Stimulated activated CD4-positive, alpha-beta T cell treated with anti-CD3 and anti-CD28 coated beads, Interleukin-12 subunit alpha, Interleukin-12 subunit beta, amount 100 ng/mL, for 4 hours (primary cell): ENCODE results near the gene CAMKMT.
"Not testable (repeated sequence)": the region's sequence is repeated elsewhere in the genome, so short reads cannot be mapped to it uniquely, and the experiment has no call there.

Experiments used
- DNase-seq: peaks from one replicate; pipeline ENCODE4 v3.0.0-alpha.2; 2020

The CAMKMT gene

GRCh38 chr2:44450082-44450481, 88.3 kb downstream of the CAMKMT start:
- DNase-seq, result no peak

DNA sequence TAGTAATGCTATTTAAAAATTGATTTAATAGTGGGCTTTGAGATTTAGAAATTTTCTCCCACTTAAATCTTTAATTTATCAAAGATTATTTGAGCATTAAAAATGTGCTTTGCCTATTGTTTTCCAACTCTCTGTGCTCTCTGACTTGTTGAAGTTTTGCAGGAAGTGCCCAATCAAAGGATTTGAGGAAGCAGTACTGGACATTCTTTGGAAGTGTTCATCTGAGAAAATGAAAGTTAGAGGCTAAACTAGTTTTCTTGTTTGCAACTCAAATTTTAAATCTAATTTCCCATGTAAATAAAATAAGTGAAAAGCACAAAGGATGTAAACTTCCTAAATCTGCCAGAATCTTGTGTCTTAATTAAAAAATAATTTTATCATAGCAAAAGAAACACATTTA, 89.1 kb downstream of the CAMKMT start:
- DNase-seq, result no peak

- DNase-seq, result no peak
These were observed 90.4 kb downstream of the CAMKMT start for GRCh38 chr2:44452069-44452583.

DNA sequence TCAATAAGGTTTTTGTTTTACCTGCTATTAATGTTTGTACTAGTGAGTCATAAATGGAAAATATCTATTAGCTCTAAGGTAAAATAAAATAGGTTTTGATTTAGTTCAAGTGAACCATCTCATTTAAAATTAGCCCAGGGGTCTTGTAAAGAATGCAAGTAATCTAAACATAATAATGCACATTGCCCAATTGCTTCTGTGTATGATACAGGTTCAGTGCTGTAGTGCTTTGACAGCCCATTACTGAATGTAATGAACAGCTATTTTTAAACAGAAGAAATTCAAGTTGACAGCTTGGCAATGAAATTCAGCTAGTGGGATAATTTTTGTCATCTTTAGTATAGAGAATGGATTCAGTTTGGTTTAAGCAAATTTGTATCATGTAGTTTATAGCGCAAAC, 91.5 kb downstream of the CAMKMT start:
- DNase-seq, result no peak

- DNase-seq, result no peak
These were observed 94.1 kb downstream of the CAMKMT start for GRCh38 chr2:44455877-44456276.

DNA sequence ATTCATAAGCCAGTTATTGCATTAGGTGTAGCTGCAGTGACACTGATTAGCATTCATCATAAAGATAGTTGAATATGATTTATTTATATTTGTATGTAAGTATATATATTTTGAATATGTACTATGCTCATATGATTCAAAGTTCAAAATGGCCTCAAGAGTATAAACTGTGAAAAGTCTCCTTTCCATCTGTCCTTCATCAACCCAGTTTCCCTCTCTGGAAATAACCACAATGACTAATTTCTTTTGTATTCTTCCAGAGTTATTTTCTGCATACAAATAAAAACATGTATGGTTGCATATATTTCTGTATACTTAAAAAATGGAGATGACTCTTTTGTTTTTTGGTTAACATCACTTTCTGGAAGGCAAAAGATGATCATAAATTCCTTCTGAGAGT, 95.2 kb downstream of the CAMKMT start:
- no peak for DNase-seq

GRCh38 chr2:44459739-44460138, 98.0 kb downstream of the CAMKMT start:
- no peak for DNase-seq

DNA sequence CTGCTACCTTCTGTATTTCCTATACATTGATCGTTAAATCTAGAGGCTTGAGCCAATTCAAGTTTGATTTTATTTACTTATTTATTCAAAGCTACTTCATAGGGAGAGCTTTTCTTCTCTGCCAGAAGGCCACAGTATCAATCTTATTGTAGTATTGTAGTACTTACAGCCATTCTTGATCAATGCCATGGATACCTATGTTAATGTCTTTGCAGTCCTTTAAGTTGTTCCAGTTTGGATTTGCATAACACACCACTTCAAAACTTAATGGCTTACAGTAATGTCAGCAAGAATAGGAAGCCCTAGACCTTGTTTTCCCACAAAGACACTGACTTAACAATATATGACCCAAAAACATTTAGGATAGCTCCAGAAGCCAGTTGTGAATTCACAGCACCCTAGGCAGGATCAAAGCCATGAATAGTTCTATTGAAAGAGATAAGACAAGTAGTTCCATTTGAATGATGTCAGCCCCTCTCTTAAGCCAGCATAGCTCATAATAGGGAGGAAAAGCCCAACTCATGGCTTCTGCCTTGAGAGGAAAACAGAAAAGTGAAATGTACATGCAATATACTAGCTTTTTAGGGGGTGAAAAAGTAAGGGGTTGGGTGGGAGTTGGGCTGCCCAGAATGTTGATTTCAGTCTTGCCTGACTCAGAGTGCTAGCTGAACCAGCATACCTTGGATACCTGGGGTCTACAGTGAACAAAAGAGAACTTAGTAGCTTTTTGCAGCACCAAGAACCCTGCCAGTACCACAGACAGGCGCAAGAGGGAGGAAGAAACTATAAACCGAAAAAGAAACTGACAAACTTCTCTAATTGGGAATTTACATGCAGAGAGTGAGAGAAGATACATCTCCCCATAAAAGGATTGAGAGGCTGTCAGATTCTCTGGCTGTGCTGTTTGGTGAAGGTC, 101.4 kb downstream of the CAMKMT start:
- no peak for DNase-seq

DNA sequence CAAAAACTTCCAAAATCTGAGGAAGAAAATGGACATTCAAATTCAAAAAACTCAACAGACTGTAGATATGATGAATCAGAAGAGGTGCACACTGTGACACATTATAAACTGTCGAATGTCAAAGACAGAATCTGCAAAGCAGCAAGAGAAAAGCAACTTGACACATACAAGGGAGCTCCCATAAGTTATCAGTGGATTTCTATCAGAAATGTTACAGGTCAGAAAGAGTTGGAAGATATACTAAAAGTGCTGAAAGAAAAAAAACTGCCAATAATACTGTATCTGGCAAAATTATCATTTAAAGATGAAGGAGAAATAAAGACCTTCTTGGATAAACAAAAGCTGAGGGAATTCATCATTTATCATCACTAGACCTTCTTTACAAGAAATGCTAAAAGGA, 102.7 kb downstream of the CAMKMT start:
- no peak for DNase-seq

DNA sequence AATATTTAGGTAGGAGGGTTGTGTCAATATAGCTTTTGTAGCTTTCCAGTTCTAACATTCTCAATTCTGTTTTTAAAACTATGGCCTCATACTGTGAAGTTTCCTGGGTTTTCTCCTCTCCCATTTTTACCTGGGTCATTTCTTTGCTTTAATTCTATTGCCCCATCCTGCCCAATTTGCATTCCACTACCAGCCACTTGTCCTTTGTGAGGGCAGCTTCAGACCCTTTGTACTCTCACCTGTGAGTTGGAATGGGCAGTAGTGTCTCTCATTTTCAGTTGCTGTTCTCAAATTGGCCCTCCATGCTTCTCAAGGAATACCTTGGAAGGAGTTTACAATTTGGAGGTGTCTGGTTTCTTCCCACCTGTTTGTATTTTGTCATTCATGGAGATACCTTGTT, 108.4 kb downstream of the CAMKMT start:
- no peak for DNase-seq

DNA sequence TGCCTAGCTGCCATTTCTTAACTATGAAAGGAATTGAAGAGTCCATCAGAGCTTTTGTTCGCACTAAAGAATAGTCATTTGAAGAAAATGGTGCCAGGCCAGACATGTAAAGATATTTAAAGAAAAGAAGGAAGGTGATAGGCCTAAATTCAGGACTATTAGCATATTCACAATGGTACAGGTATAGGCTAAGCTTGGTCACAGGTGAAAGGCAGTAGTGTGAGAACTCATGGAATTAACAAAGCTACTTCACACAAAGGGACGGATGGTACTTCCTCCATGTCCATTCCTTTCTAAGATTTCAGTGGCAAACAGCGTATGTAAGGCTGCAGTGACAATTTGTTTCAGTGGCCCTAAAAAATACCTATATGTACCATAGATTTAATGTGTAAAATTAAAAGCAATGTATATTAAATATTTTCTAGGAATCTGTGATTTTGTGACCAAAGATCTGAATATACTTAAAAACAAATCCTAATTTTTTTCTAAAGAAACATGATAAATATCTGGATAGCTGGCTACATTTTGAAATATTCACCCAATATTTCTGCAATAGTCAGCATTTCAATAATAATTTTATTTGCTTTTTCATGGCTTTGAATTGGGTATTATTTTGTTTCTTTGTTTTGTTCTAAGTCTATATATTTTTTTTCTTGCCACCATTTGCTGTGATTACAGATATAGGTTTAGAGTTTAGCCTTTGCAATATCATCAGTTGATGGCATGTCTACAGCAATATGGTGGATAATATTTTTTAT, 116.1 kb downstream of the CAMKMT start:
- no peak for DNase-seq

DNA sequence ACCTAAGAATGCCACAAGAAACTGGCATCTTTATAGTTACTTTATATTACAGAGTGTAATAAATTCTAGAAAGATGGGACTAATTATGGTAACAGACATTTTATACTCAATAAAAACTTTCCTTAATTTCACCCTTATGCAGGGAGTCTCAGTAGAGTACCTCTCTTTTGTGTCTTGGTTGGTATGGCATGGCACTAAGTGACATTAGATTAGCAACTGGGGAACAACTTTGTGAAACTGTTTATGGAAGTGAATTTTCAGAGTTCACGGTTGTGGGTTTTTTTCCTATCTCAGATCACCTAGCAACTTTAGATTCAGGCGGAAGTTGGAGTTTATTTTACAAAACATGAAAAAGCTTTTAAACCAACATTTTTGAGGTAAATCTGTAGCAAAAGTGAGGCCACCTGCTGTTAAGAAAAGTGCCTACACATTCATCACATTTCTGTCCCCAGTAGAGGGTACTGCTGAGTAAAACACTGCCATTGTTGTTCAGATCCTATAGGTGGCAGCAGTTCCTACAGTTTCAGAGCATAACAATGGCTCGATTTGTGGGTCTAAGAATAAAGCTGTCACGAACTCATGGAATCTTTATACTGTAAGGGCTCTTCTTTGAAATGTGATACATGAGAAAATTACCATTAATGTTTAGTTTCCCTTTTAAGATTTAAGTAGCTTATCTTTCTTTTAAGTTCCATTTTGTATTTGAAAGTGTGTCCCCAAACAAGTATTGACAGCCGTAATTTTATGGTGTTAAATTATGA, 117.6 kb downstream of the CAMKMT start:
- DNase-seq, result no peak

DNA sequence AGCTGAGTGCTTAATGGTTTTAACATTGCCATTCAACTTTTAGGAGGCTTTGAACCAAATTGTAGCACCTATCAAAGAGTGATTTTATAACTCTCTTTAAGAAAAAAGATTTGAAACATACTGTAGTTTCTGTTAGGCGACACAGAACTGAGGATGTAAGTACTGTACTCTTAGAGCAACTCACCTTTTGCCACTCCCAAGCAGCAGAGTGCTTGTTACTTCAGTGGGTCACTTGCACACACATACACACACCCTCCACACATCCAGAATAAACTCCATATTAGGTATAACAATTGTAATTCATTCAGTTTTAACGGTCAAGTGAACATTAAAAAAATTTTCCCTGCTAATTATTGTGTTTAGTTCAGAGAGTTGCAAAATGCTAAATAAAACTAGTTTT, 118.3 kb downstream of the CAMKMT start:
- DNase-seq, result no peak

DNA sequence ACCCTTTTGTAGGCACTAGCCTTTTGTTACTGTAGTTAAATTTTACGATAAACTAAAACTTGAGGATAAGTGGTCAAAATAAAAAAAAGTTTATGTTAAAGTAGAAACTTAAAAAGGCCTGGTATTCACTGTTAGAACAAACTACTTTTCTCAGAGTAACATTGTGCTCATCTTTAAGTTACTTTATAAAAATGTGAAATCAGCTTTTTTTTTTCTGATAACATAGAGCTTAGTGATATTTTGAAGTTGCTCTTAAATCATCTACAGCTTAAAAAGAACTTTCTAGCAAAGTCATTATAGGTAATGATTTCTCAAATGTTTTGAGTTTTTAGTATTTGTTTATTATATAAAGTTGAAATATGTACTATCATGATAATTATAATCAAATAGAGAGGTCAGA, 125.3 kb downstream of the CAMKMT start:
- no peak for DNase-seq

DNA sequence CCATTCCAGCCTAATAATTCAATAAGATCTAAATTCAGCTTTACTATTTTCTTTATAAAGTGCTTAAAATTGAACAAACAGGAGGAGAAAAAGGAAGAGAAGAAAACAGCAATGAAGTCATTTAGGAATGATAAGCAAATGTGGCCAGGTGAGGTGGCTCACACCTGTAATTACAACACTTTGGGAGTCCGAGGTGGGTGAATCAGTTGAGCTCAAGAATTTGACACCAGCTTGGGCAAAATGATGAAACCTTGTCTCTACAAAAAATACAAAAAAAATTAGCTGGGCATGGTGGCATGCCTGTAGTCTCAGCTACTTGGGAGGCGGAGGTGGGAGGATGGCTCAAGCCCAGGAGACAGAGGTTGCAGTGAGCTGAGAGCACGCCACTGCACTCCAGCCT, 129.0 kb downstream of the CAMKMT start:
- no peak for DNase-seq

DNA sequence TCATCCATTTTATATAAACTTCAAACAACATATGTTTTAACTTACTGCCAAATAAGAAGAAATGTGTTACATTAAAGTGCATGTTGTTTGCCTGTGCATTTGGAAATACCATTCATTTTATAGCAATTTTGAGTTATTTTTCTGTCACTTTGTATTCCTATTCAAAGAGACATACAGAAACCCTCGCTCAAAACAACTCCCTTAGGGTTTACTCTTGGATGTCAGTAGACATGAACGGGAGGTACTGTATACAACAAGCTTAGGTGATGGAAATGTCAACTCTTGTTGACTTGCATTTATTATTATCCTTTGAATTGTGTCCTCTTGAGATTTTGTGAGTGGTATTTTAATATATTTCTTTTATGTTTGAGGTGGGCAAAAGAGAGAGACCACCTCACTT, 132.3 kb downstream of the CAMKMT start:
- DNase-seq, result no peak

DNA sequence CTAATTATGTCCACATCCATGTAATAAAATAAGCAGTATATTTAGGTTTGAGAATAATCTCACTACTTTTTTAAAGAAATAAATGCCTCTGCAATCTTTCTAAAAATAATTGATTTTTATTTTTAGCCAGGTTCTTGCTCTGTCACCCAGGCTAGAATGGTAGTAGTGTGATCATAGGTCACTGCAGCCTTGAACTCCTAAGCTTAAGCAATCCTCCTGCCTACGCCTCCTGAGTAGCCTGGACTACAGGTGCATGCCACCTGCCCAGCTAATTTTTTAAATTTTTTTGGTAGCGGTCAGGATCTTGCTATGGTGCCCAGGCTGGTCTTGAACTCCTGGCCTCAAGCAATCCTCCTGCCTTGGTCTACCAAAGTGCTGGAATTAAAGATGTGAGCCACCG, 133.3 kb downstream of the CAMKMT start:
- DNase-seq, result no peak

- DNase-seq, result no peak
These were observed 133.8 kb downstream of the CAMKMT start for GRCh38 chr2:44495544-44495943.

DNA sequence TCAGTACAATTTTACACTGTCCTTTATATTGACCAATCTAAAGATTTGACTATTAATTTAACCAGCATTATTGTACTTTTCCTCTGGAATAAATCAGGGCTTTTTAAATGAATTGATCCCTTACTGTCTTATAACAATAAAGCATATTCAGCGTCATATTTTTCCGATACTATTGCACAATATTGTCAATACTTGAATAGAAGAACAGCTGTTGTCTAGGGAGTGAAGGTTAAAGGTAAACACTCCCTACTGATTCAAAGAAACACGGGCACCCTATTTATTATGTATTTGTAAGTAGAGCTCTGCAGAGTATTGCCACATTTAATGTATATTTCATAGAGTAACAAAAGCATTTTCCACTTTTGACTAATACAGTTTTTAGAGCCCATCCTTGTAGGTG, 134.4 kb downstream of the CAMKMT start:
- DNase-seq, result no peak

DNA sequence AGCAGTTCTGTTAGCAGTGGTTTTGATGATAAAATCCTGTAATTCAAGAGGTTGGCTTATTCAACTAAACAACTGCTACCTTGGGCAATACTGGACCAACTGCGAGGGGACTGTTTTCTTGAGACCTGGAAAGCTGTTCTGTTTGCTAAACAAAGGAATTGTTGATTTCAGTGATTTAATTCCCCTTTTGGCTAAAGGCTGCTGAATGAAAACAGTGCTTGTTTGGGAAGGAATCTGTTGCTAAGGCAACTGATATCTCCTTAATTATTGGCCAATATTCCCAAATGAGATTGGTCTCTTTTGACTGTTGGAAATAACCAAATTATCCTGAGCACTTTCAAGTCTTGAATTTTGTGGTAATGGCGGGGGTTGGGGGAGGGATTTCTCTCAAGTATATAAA, 136.8 kb downstream of the CAMKMT start:
- no peak for DNase-seq

- DNase-seq, result not testable (repeated sequence)
These were observed 143.9 kb downstream of the CAMKMT start for GRCh38 chr2:44505664-44506063.

- no peak for DNase-seq
These were observed 148.5 kb downstream of the CAMKMT start for GRCh38 chr2:44510246-44510645.

- no peak for DNase-seq
These were observed 153.7 kb downstream of the CAMKMT start for GRCh38 chr2:44515416-44515815.
